GM19043 (cell line): ENCODE results near the gene FAM216A.

Source experiments
- ATAC-seq: cut with Tn5 transposase; IDR thresholded peaks from one replicate; pipeline ENCODE4 v1.9.1; 2021; ENCODE audit warnings: low read depth; ENCODE audit not compliant: unreplicated experiment

Gene FAM216A

GRCh38 chr12:110537605-110538409 is 69.2 kb downstream of the FAM216A start:
- ATAC-seq = no peak

- ATAC-seq = no peak
Observed at GRCh38 chr12:110538869-110539622, 70.4 kb downstream of the FAM216A start.
